ENCODE results near the gene APBB1. TPM values are rescaled to one million over a fixed set of nuclear protein-coding genes. Genes with fewer than 3 reads are reported as not detected.

The APBB1 gene
- total and polyA plus RNA-seq, 4 donors, result 117 to 282 (median 213) TPM

GRCh38 chr11:6387811-6388599 is 30.9 kb downstream of the APBB1 start:
- Histone ChIP-seq H3K4me1 (ENCODE audit: control insufficient read depth, insufficient read depth, low read length) (peaks cover 18% of the 10 kb centered on the region), H3K9me3 (ENCODE audit: control insufficient read depth, insufficient read depth, low read length) (no peaks in the 10 kb centered on the region), H3K36me3 (ENCODE audit: control insufficient read depth, insufficient read depth, low read length) (peaks cover 14% of the 10 kb centered on the region), H3K27ac (ENCODE audit: low read depth, low read length) (no peak overlapping the region), H3K4me3 (ENCODE audit: low read depth, low read length) (no peak overlapping the region), H3K27me3 (ENCODE audit: control insufficient read depth, insufficient read depth, low read length) (no peaks in the 10 kb centered on the region)
- 78% methylated on average over 9 of the region's 12 CpGs for WGBS (ENCODE audit: insufficient coverage)
- DNase-seq (ENCODE audit: low read depth in 4 of 6, low spot score in 6 of 6), result no peak

- H3K36me3 ChIP-seq (ENCODE audit: control insufficient read depth, insufficient read depth, low read length), result no peaks in the 10 kb centered on the region
- peaks cover 3% of the 10 kb centered on the region for H3K4me1 ChIP-seq (ENCODE audit: control insufficient read depth, insufficient read depth, low read length)
- no peak overlapping the region for H3K27ac ChIP-seq (ENCODE audit: low read depth, low read length)
- WGBS (ENCODE audit: insufficient coverage), result 77% methylated on average over 3 of the region's 7 CpGs
- H3K9me3 ChIP-seq (ENCODE audit: control insufficient read depth, insufficient read depth, low read length), result no peaks in the 10 kb centered on the region
- H3K27me3 ChIP-seq (ENCODE audit: control insufficient read depth, insufficient read depth, low read length), result no peaks in the 10 kb centered on the region
- no peak overlapping the region for H3K4me3 ChIP-seq (ENCODE audit: low read depth, low read length)
- no peak for DNase-seq (ENCODE audit: low read depth in 4 of 6, low spot score in 6 of 6)
These were observed 33.7 kb downstream of the APBB1 start for GRCh38 chr11:6385046-6385777.

- DNase-seq (ENCODE audit: low read depth in 4 of 6, low spot score in 6 of 6), result no peak
- Histone ChIP-seq H3K4me3 (ENCODE audit: low read depth, low read length) (no peak overlapping the region), H3K9me3 (ENCODE audit: control insufficient read depth, insufficient read depth, low read length) (no peaks in the 10 kb centered on the region), H3K36me3 (ENCODE audit: control insufficient read depth, insufficient read depth, low read length) (no peaks in the 10 kb centered on the region), H3K4me1 (ENCODE audit: control insufficient read depth, insufficient read depth, low read length) (no peaks in the 10 kb centered on the region), H3K27ac (ENCODE audit: low read depth, low read length) (no peak overlapping the region), H3K27me3 (ENCODE audit: control insufficient read depth, insufficient read depth, low read length) (no peaks in the 10 kb centered on the region)
- WGBS (ENCODE audit: insufficient coverage), result no CpG with 5 or more reads among the region's 5 CpGs
These were observed 40.3 kb downstream of the APBB1 start for GRCh38 chr11:6378640-6378989.

GRCh38 chr11:6377902-6378639 is 40.8 kb downstream of the APBB1 start:
- Histone ChIP-seq H3K9me3 (ENCODE audit: control insufficient read depth, insufficient read depth, low read length) (no peaks in the 10 kb centered on the region), H3K4me1 (ENCODE audit: control insufficient read depth, insufficient read depth, low read length) (no peaks in the 10 kb centered on the region), H3K27me3 (ENCODE audit: control insufficient read depth, insufficient read depth, low read length) (no peaks in the 10 kb centered on the region), H3K4me3 (ENCODE audit: low read depth, low read length) (no peak overlapping the region), H3K36me3 (ENCODE audit: control insufficient read depth, insufficient read depth, low read length) (no peaks in the 10 kb centered on the region), H3K27ac (ENCODE audit: low read depth, low read length) (no peak overlapping the region)
- DNase-seq (ENCODE audit: low read depth in 4 of 6, low spot score in 6 of 6), result no peak
- WGBS (ENCODE audit: insufficient coverage), result 33% methylated on average over 1 of the region's 4 CpGs

GRCh38 chr11:6371825-6372224 is 47.1 kb downstream of the APBB1 start:
- H3K36me3 ChIP-seq (ENCODE audit: control insufficient read depth, insufficient read depth, low read length), result no peaks in the 10 kb centered on the region
- no peak overlapping the region for H3K4me3 ChIP-seq (ENCODE audit: low read depth, low read length)
- H3K27ac ChIP-seq (ENCODE audit: low read depth, low read length), result no peak overlapping the region
- H3K9me3 ChIP-seq (ENCODE audit: control insufficient read depth, insufficient read depth, low read length), result no peaks in the 10 kb centered on the region
- no peaks in the 10 kb centered on the region for H3K27me3 ChIP-seq (ENCODE audit: control insufficient read depth, insufficient read depth, low read length)
- no peaks in the 10 kb centered on the region for H3K4me1 ChIP-seq (ENCODE audit: control insufficient read depth, insufficient read depth, low read length)
- no peak for DNase-seq (ENCODE audit: low read depth in 4 of 6, low spot score in 6 of 6)
- 71% methylated on average over 4 of the region's 6 CpGs for WGBS (ENCODE audit: insufficient coverage)

GRCh38 chr11:6365659-6366058 is 53.2 kb downstream of the APBB1 start:
- no peaks in the 10 kb centered on the region for H3K36me3 ChIP-seq (ENCODE audit: control insufficient read depth, insufficient read depth, low read length)
- H3K27ac ChIP-seq (ENCODE audit: low read depth, low read length), result no peak overlapping the region
- H3K4me1 ChIP-seq (ENCODE audit: control insufficient read depth, insufficient read depth, low read length), result no peaks in the 10 kb centered on the region
- H3K4me3 ChIP-seq (ENCODE audit: low read depth, low read length), result no peak overlapping the region
- 86% methylated on average over 2 of the region's 2 CpGs for WGBS (ENCODE audit: insufficient coverage)
- no peaks in the 10 kb centered on the region for H3K27me3 ChIP-seq (ENCODE audit: control insufficient read depth, insufficient read depth, low read length)
- no peak for DNase-seq (ENCODE audit: low read depth in 4 of 6, low spot score in 6 of 6)
- no peaks in the 10 kb centered on the region for H3K9me3 ChIP-seq (ENCODE audit: control insufficient read depth, insufficient read depth, low read length)

- Histone ChIP-seq H3K27me3 (ENCODE audit: control insufficient read depth, insufficient read depth, low read length) (no peaks in the 10 kb centered on the region), H3K36me3 (ENCODE audit: control insufficient read depth, insufficient read depth, low read length) (no peaks in the 10 kb centered on the region), H3K4me1 (ENCODE audit: control insufficient read depth, insufficient read depth, low read length) (no peaks in the 10 kb centered on the region), H3K27ac (ENCODE audit: low read depth, low read length) (no peak overlapping the region), H3K4me3 (ENCODE audit: low read depth, low read length) (no peak overlapping the region), H3K9me3 (ENCODE audit: control insufficient read depth, insufficient read depth, low read length) (no peaks in the 10 kb centered on the region)
- 51% methylated on average over 6 of the region's 6 CpGs for WGBS (ENCODE audit: insufficient coverage)
- DNase-seq (ENCODE audit: low read depth in 4 of 6, low spot score in 6 of 6), result peak in 5 of 6 donors; percentile 42 to 93 (median 64)
These were observed 55.8 kb downstream of the APBB1 start for GRCh38 chr11:6362873-6363678.

- DNase-seq (ENCODE audit: low read depth in 4 of 6, low spot score in 6 of 6), result peak in 1 of 6 donors; percentile 49
- H3K9me3 ChIP-seq (ENCODE audit: control insufficient read depth, insufficient read depth, low read length), result no peaks in the 10 kb centered on the region
- no peaks in the 10 kb centered on the region for H3K27me3 ChIP-seq (ENCODE audit: control insufficient read depth, insufficient read depth, low read length)
- H3K4me1 ChIP-seq (ENCODE audit: control insufficient read depth, insufficient read depth, low read length), result no peaks in the 10 kb centered on the region
- H3K27ac ChIP-seq (ENCODE audit: low read depth, low read length), result no peak overlapping the region
- no peak overlapping the region for H3K4me3 ChIP-seq (ENCODE audit: low read depth, low read length)
- H3K36me3 ChIP-seq (ENCODE audit: control insufficient read depth, insufficient read depth, low read length), result no peaks in the 10 kb centered on the region
- 91% methylated on average over 4 of the region's 5 CpGs for WGBS (ENCODE audit: insufficient coverage)
These were observed 56.6 kb downstream of the APBB1 start for GRCh38 chr11:6362185-6362872.

- no peak for DNase-seq (ENCODE audit: low read depth in 4 of 6, low spot score in 6 of 6)
- Histone ChIP-seq H3K36me3 (ENCODE audit: control insufficient read depth, insufficient read depth, low read length) (no peaks in the 10 kb centered on the region), H3K4me1 (ENCODE audit: control insufficient read depth, insufficient read depth, low read length) (no peaks in the 10 kb centered on the region), H3K27ac (ENCODE audit: low read depth, low read length) (no peak overlapping the region), H3K4me3 (ENCODE audit: low read depth, low read length) (no peak overlapping the region), H3K9me3 (ENCODE audit: control insufficient read depth, insufficient read depth, low read length) (no peaks in the 10 kb centered on the region), H3K27me3 (ENCODE audit: control insufficient read depth, insufficient read depth, low read length) (no peaks in the 10 kb centered on the region)
- 78% methylated on average over 3 of the region's 3 CpGs for WGBS (ENCODE audit: insufficient coverage)
These were observed 58.7 kb downstream of the APBB1 start for GRCh38 chr11:6360183-6360582.
